AG09309 (cell line): ENCODE results near the gene SGSM2.

Experiments used
- DNase-seq: peaks from one replicate; pipeline ENCODE4 v3.0.0-alpha.2; 2010; ENCODE audit warnings: low read depth
- H3K4me3 ChIP-seq: 2 replicates; pipeline ENCODE4 v1.5.1; 2011; ENCODE audit warnings: mild to moderate bottlenecking, low read depth, low read length, moderate library complexity; ENCODE audit not compliant: control insufficient read depth
- CTCF ChIP-seq: IDR thresholded peaks from 2 replicates; pipeline ENCODE4 v1.5.1; 2011; ENCODE audit warnings: mild to moderate bottlenecking, low read depth, low read length, inconsistent platforms; ENCODE audit not compliant: insufficient read depth, control insufficient read depth; ENCODE audit errors: missing control alignments

Gene SGSM2

GRCh38 chr17:2406271-2406902 lies 69.1 kb downstream of the SGSM2 start:
- TF ChIP-seq CTCF = no peak
- no peak for DNase-seq
- no peak overlapping the region for H3K4me3 ChIP-seq

- H3K4me3 ChIP-seq = no peak overlapping the region
- no peak for TF ChIP-seq CTCF
- peak; percentile 66 for DNase-seq
Measured at GRCh38 chr17:2406903-2407790, 69.8 kb downstream of the SGSM2 start.

- TF ChIP-seq CTCF = no peak
- no peak overlapping the region for H3K4me3 ChIP-seq
- no peak for DNase-seq
Measured at GRCh38 chr17:2410951-2411350, 73.7 kb downstream of the SGSM2 start.

GRCh38 chr17:2412561-2413021 lies 75.3 kb downstream of the SGSM2 start:
- H3K4me3 ChIP-seq = no peak overlapping the region
- no peak for DNase-seq
- peak; percentile 39 for TF ChIP-seq CTCF

- TF ChIP-seq CTCF = no peak
- no peak overlapping the region for H3K4me3 ChIP-seq
Measured at GRCh38 chr17:2414446-2415064, 77.3 kb downstream of the SGSM2 start.

GRCh38 chr17:2415081-2415480 lies 77.8 kb downstream of the SGSM2 start:
- TF ChIP-seq CTCF = no peak
- no peak for DNase-seq
- no peak overlapping the region for H3K4me3 ChIP-seq

More at GRCh38 chr17:2414446-2415064, 77.3 kb downstream of the SGSM2 start:
- DNase-seq = no peak
